Effector memory CD8-positive, alpha-beta T cell (primary cell): ENCODE data around the gene SSMEM1.
A peak's percentile ranks its signal among the peaks of the same experiment; 100 is the strongest.
"Not testable (repeated sequence)": the region's sequence is repeated elsewhere in the genome, so short reads cannot be mapped to it uniquely, and the experiment has no call there.

Experiments used
- ATAC-seq: fragments of 150-1000 bp; cut with Tn5 transposase; replicated peaks from 2 replicates; pipeline ENCODE4 v1.10.0; 2021; ENCODE audit warnings: mild to moderate bottlenecking, moderate library complexity
- DNase-seq, 3 experiments: peaks; one replicate each; pipeline ENCODE4 v3.0.0; 2021
- H3K27ac Mint-ChIP-seq, 2 donors: one replicate each; pipeline ENCODE4 v1.8.0; 2022; ENCODE audit warnings: mild to moderate bottlenecking in 2 of 2, mixed read lengths in 2 of 2, moderate library complexity in 2 of 2
- H3K27me3 Mint-ChIP-seq, 2 donors: one replicate each; pipeline ENCODE4 v1.8.0; 2022; ENCODE audit warnings: mixed read lengths in 2 of 2
- H3K36me3 Mint-ChIP-seq: one replicate; pipeline ENCODE4 v1.8.0; 2022; ENCODE audit warnings: mild to moderate bottlenecking, moderate library complexity, mixed read lengths; ENCODE audit not compliant: insufficient read depth
- H3K4me1 Mint-ChIP-seq, 2 donors: one replicate each; pipeline ENCODE4 v1.8.0; 2022; ENCODE audit warnings: low read depth in 2 of 2, mixed read lengths in 2 of 2
- H3K4me3 Mint-ChIP-seq, 2 donors: one replicate each; pipeline ENCODE4 v1.8.0; 2022; ENCODE audit warnings: mild to moderate bottlenecking in 2 of 2, mixed read lengths in 2 of 2, moderate library complexity in 2 of 2
- H3K9me3 Mint-ChIP-seq, 2 donors: one replicate each; pipeline ENCODE4 v1.8.0; 2022; ENCODE audit warnings: mixed read lengths in 2 of 2
- total RNA-seq, 9 experiments: gene quantifications; one replicate each; lab custom pipeline; 2026; lab: John Stamatoyannopoulos, UW

SSMEM1 gene
- total RNA-seq = 0 to 0.12 (median 0) reads per million in 9 experiments

- H3K4me3 Mint-ChIP-seq = no peak within 1 kb of the TSS
- H3K9me3 Mint-ChIP-seq = no peaks in the 10 kb centered on the region
- ATAC-seq = no peak
- peaks cover 8 to 11% of the 10 kb centered on the region in 2 donors for H3K27me3 Mint-ChIP-seq
- no peak within 1 kb of the TSS for H3K27ac Mint-ChIP-seq
- no peak for DNase-seq
- H3K36me3 Mint-ChIP-seq = peaks cover 29% of the 10 kb centered on the region
- H3K4me1 Mint-ChIP-seq = peaks cover 10 to 17% of the 10 kb centered on the region in 2 donors
Observed at GRCh38 chr7:130207642-130208041, at the start of gene SSMEM1. Gene SSMEM1 (plus strand): TSS chr7:130207860. CDS start chr7:130207911, 51 bp downstream.

- ATAC-seq (no peak), DNase-seq (no peak)
- Mint-ChIP-seq H3K27ac (no peak overlapping the region), H3K4me1 (no peaks in the 10 kb centered on the region), H3K4me3 (no peak overlapping the region), H3K27me3 (no peaks in the 10 kb centered on the region), H3K9me3 (no peaks in the 10 kb centered on the region), H3K36me3 (peaks cover 35% of the 10 kb centered on the region)
Observed at GRCh38 chr7:130160023-130160422, 47.6 kb upstream of the SSMEM1 start.

DNA sequence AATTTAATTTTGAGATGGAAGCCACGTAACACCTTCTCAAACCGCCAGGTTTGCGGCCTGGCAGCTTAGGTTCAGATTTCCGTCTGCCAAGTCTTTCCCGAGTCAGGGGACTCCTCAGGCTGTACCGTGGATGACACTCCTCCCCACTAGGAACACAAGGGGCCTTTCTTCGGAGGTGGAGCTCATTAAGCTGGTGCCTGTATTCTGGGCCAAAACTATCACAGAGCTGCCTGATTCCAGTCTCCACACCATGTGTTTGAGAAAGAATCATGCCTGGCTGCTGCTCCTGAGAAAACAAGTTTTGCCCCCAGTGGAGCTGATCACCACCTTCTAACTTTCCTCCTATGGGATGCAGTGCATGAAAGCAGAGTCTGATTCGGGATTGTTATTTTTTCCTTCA is 47.2 kb upstream of the SSMEM1 start:
- Mint-ChIP-seq H3K4me1 (no peaks in the 10 kb centered on the region), H3K9me3 (no peaks in the 10 kb centered on the region), H3K4me3 (no peak overlapping the region), H3K27ac (no peak overlapping the region), H3K27me3 (no peaks in the 10 kb centered on the region), H3K36me3 (peaks cover 39% of the 10 kb centered on the region)
- DNase-seq (no peak), ATAC-seq (no peak)

- Mint-ChIP-seq H3K36me3 (peaks cover 56% of the 10 kb centered on the region), H3K4me1 (no peaks in the 10 kb centered on the region), H3K4me3 (no peak overlapping the region), H3K27me3 (no peaks in the 10 kb centered on the region), H3K27ac (no peak overlapping the region), H3K9me3 (no peaks in the 10 kb centered on the region)
- DNase-seq (no peak), ATAC-seq (no peak)
Observed at GRCh38 chr7:130162196-130162595, 45.5 kb upstream of the SSMEM1 start.

- Mint-ChIP-seq H3K9me3 (no peaks in the 10 kb centered on the region), H3K4me1 (no peaks in the 10 kb centered on the region), H3K27me3 (no peaks in the 10 kb centered on the region), H3K36me3 (peaks cover 77% of the 10 kb centered on the region), H3K4me3 (no peak overlapping the region), H3K27ac (no peak overlapping the region)
- no peak for DNase-seq
- ATAC-seq = no peak
Observed at GRCh38 chr7:130174237-130174959, 33.3 kb upstream of the SSMEM1 start.

DNA sequence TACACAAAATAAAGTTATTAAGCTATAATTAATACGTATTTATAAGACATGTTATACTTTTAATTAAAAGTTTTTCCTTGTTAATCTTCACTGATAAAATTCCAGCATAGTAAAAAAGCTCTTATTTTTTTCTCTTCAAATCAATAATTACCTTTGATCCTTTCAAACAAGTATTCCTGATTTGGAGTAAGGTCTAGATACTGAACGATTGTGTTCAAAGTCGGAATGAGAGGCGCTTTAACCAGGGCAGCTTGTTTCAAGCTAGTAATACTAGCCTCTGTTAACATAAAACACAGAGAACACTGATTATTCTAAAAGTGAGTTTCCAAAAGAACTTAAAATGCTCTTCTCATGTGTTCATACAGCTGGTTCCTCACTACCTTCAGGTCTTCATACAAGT is 29.4 kb upstream of the SSMEM1 start:
- no peaks in the 10 kb centered on the region for H3K27me3 Mint-ChIP-seq
- DNase-seq (no peak), ATAC-seq (no peak)
- peaks cover 66% of the 10 kb centered on the region for H3K36me3 Mint-ChIP-seq
- H3K4me1 Mint-ChIP-seq = peaks cover 6% of the 10 kb centered on the region in 2 donors
- H3K27ac Mint-ChIP-seq = no peak overlapping the region
- no peaks in the 10 kb centered on the region for H3K9me3 Mint-ChIP-seq
- no peak overlapping the region for H3K4me3 Mint-ChIP-seq

DNA sequence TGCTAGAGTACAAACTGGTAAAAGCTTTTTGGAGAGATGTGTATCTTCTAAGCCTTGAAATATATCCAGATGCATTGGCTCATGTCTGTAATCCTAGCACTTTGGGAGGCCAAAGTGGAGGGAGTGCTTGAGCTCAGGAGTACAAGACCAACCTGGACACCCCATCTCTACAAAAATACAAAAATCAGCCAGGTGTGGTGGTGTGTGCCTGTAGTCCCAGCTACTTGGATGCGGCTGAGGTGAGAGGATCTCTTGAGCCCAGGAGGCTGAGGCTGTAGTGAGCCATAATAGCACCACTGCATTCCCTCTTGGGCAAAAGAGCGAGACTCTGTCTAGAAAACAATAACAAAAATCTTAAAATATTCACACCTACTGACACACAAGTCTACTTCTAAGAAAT is 28.0 kb upstream of the SSMEM1 start:
- no peak for DNase-seq
- ATAC-seq = no peak
- Mint-ChIP-seq H3K9me3 (no peaks in the 10 kb centered on the region), H3K36me3 (peaks cover 63% of the 10 kb centered on the region), H3K4me3 (no peak overlapping the region), H3K27me3 (no peaks in the 10 kb centered on the region), H3K27ac (no peak overlapping the region), H3K4me1 (peaks cover 6% of the 10 kb centered on the region in 2 donors)

GRCh38 chr7:130180571-130181262 is 26.9 kb upstream of the SSMEM1 start:
- Mint-ChIP-seq H3K36me3 (peaks cover 62% of the 10 kb centered on the region), H3K27ac (peak overlapping the region in 1 of 2 donors; percentile 44), H3K4me3 (no peak overlapping the region)

GRCh38 chr7:130181263-130181605 is 26.4 kb upstream of the SSMEM1 start:
- H3K36me3 Mint-ChIP-seq = peaks cover 56% of the 10 kb centered on the region
- H3K27me3 Mint-ChIP-seq = no peaks in the 10 kb centered on the region

More at GRCh38 chr7:130180571-130181262, 26.9 kb upstream of the SSMEM1 start:
- Mint-ChIP-seq H3K27me3 (no peaks in the 10 kb centered on the region), H3K9me3 (no peaks in the 10 kb centered on the region), H3K4me1 (peaks cover 6% of the 10 kb centered on the region in 2 donors)
- no peak for DNase-seq
- ATAC-seq = no peak

GRCh38 chr7:130182990-130183389 is 24.7 kb upstream of the SSMEM1 start:
- no peak overlapping the region for H3K4me3 Mint-ChIP-seq
- H3K9me3 Mint-ChIP-seq = no peaks in the 10 kb centered on the region
- DNase-seq (no peak), ATAC-seq (no peak)
- H3K27ac Mint-ChIP-seq = peak overlapping the region in 1 of 2 donors; percentile 41
- H3K36me3 Mint-ChIP-seq = peaks cover 52% of the 10 kb centered on the region
- H3K27me3 Mint-ChIP-seq = no peaks in the 10 kb centered on the region
- peaks cover 8 to 15% of the 10 kb centered on the region in 2 donors for H3K4me1 Mint-ChIP-seq

More at GRCh38 chr7:130181263-130181605, 26.4 kb upstream of the SSMEM1 start:
- DNase-seq (no peak), ATAC-seq (no peak)
- Mint-ChIP-seq H3K27ac (no peak overlapping the region), H3K9me3 (no peaks in the 10 kb centered on the region), H3K4me1 (peaks cover 6 to 7% of the 10 kb centered on the region in 2 donors), H3K4me3 (no peak overlapping the region)

DNA sequence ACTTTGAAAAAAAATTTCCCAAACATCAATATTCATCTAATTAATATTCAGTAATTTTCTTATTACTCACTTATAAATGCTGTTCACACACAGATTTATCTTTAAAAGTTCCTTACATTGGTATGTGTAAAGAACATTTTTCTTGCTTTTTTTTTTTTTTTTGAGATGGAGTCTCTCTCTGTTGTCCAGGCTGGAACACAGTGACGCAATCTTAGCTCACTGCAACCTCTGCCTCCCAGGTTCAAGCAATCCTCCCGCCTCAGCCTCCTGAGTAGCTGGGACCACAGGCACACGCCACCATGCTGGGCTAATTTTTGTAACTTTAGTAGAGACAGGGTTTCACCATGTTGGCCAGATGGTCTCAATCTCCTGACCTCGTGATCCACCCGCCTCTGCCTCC is 23.3 kb upstream of the SSMEM1 start:
- ATAC-seq = not testable (repeated sequence)

GRCh38 chr7:130187360-130187759 is 20.3 kb upstream of the SSMEM1 start:
- no peaks in the 10 kb centered on the region for H3K27me3 Mint-ChIP-seq
- peaks cover 66% of the 10 kb centered on the region for H3K36me3 Mint-ChIP-seq
- no peaks in the 10 kb centered on the region for H3K9me3 Mint-ChIP-seq
- DNase-seq (no peak), ATAC-seq (no peak)
- H3K4me1 Mint-ChIP-seq = peaks cover 2 to 12% of the 10 kb centered on the region in 2 donors
- H3K27ac Mint-ChIP-seq = no peak overlapping the region
- no peak overlapping the region for H3K4me3 Mint-ChIP-seq

More for the DNA sequence above, 23.3 kb upstream of the SSMEM1 start:
- peaks cover 59% of the 10 kb centered on the region for H3K36me3 Mint-ChIP-seq
- H3K9me3 Mint-ChIP-seq, DNase-seq, H3K4me3 Mint-ChIP-seq, H3K27ac Mint-ChIP-seq, H3K27me3 Mint-ChIP-seq: not testable (repeated sequence)
- peaks cover 8 to 16% of the 10 kb centered on the region in 2 donors for H3K4me1 Mint-ChIP-seq

GRCh38 chr7:130189343-130189742 is 18.3 kb upstream of the SSMEM1 start:
- H3K4me3 Mint-ChIP-seq = no peak overlapping the region
- no peaks in the 10 kb centered on the region for H3K27me3 Mint-ChIP-seq
- H3K4me1 Mint-ChIP-seq = peaks cover 2 to 12% of the 10 kb centered on the region in 2 donors
- no peak for DNase-seq
- no peak for ATAC-seq
- H3K36me3 Mint-ChIP-seq = peaks cover 65% of the 10 kb centered on the region
- H3K9me3 Mint-ChIP-seq = no peaks in the 10 kb centered on the region
- no peak overlapping the region for H3K27ac Mint-ChIP-seq

DNA sequence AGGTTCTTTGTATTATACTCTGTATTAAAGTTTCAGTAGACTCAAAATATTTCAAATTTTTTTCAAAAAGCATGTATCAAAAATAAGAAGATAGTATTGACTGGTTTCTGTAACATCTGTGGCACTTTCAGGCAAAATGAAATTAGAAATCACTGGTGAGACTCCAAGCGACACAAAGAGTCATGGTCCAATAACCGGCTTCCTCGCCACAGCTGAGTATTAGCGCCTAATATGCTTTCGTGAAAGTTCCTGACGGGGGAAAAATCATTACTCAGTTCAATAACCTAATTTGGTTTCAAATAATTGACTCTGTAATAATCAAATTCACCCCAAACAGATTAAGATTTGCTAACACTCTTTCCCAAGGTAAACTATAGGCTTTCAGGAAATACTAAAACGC is 15.9 kb upstream of the SSMEM1 start:
- Mint-ChIP-seq H3K36me3 (peaks cover 53% of the 10 kb centered on the region), H3K9me3 (no peaks in the 10 kb centered on the region), H3K4me3 (no peak overlapping the region), H3K27ac (no peak overlapping the region), H3K27me3 (no peaks in the 10 kb centered on the region), H3K4me1 (peaks cover 2 to 8% of the 10 kb centered on the region in 2 donors)
- no peak for ATAC-seq
- DNase-seq = no peak
